Measurements from ENCODE around the gene PRRT1.
"Not testable (repeated sequence)": the region's sequence is repeated elsewhere in the genome, so short reads cannot be mapped to it uniquely, and the experiment has no call there.

Gene PRRT1

GRCh38 chr6:32151863-32152768, at the start of gene PRRT1:
TSS of gene PRRT1 (minus strand) at chr6:32151939. CDS start at chr6:32151827, 112 bp downstream.
- DNase-seq: no peak

GRCh38 chr6:32200711-32201475, 49.2 kb upstream of the PRRT1 start:
- no peak for DNase-seq

- no peak for DNase-seq
Observed at GRCh38 chr6:32198866-32199265, 47.1 kb upstream of the PRRT1 start.

- DNase-seq: no peak
Observed at GRCh38 chr6:32198345-32198696, 46.6 kb upstream of the PRRT1 start.

- no peak for DNase-seq
Observed at GRCh38 chr6:32196682-32197616, 45.2 kb upstream of the PRRT1 start.

GRCh38 chr6:32195902-32196681, 44.4 kb upstream of the PRRT1 start:
- peak in 1 of 2 experiments; percentile 8 for DNase-seq

GRCh38 chr6:32195652-32195901, 43.8 kb upstream of the PRRT1 start:
- DNase-seq: peak; percentile 97 to 99

GRCh38 chr6:32194825-32195651, 43.3 kb upstream of the PRRT1 start:
- DNase-seq: no peak

- no peak for DNase-seq
Observed at GRCh38 chr6:32194388-32194787, 42.6 kb upstream of the PRRT1 start.

GRCh38 chr6:32193096-32193495, 41.4 kb upstream of the PRRT1 start:
- DNase-seq: not testable (repeated sequence)

GRCh38 chr6:32192608-32193039, 40.9 kb upstream of the PRRT1 start, which contains the start of gene GPSM3:
TSS of gene GPSM3 (minus strand) at chr6:32192643. CDS start at chr6:32192513, 130 bp downstream.
- no peak for DNase-seq

- no peak for DNase-seq
Observed at GRCh38 chr6:32191696-32192607, 40.2 kb upstream of the PRRT1 start.

GRCh38 chr6:32190911-32191677, 39.4 kb upstream of the PRRT1 start:
- no peak for DNase-seq

GRCh38 chr6:32190054-32190851, 38.5 kb upstream of the PRRT1 start, which contains the start of gene PBX2:
TSS of gene PBX2 (minus strand) at chr6:32190202. CDS start at chr6:32189915, 287 bp downstream.
- DNase-seq: peak; percentile 20 to 36

- no peak for DNase-seq
Observed at GRCh38 chr6:32189742-32190053, 38.0 kb upstream of the PRRT1 start.

GRCh38 chr6:32189069-32189741, 37.5 kb upstream of the PRRT1 start:
- no peak for DNase-seq

- no peak for DNase-seq
Observed at GRCh38 chr6:32188381-32189068, 36.8 kb upstream of the PRRT1 start.
